HepG2 (cell line): Measurements from ENCODE around the gene MGMT. TPM values are rescaled to one million over a fixed set of nuclear protein-coding genes. Genes with fewer than 3 reads are reported as not detected.

Experiments
- ATAC-seq: fragments of 200-7000 bp; cut with Tn5 transposase; 3 replicates; pipeline ENCODE4 v1.9.1; 2020; ENCODE audit warnings: mild to moderate bottlenecking, moderate library complexity
- BruUV-seq: library from RNA; stranded (reverse); fragments of 400-500 nt; replicated peaks from 2 replicates; lab custom pipeline; 2021; lab: Mats Ljungman, UMichigan
- CTCF ChIA-PET: fragments of 300-600 bp; formaldehyde crosslinking; extraction: SDS; loops from one replicate; lab custom pipeline; 2021; ENCODE audit warnings: low total read pairs, inconsistent platforms, low intra/inter-chr PET ratio; lab: Yijun Ruan, JAX
- POLR2A ChIA-PET: fragments of 350-600 bp; sonication (Branson Sonifier 250); formaldehyde crosslinking; loops from one replicate; lab custom pipeline; 2020; ENCODE audit warnings: antibody characterized with exemption, inconsistent platforms; lab: Yijun Ruan, JAX
- DNase-seq: peaks from one replicate; pipeline ENCODE4 v3.0.0-alpha.2; 2015; ENCODE audit warnings: low spot score
- FAIRE-seq: peaks from 3 replicates; lab custom pipeline; 2011; peaks lifted over from hg19 to GRCh38; lab: Jason Lieb, UNC
- H2AFZ ChIP-seq: one replicate; pipeline ENCODE4 v1.6.1; 2011; ENCODE audit warnings: low read length, inconsistent platforms
- H3K27ac ChIP-seq: fragments of 300-600 bp; 3 replicates; pipeline ENCODE4 v1.8.0; 2011; ENCODE audit warnings: mixed run types, mild to moderate bottlenecking, mixed read lengths, low read length, inconsistent platforms; ENCODE audit not compliant: insufficient read depth; ENCODE audit errors: extremely low read length
- H3K27me3 ChIP-seq, 2 experiments: fragments of 200-600 bp in 1 of 2; 2 replicates in 1 of 2; 3 replicates in 1 of 2; pipeline versions ENCODE4 v1.6.0 to v1.8.0; 2011; ENCODE audit warnings: low read length in 2 of 2, mild to moderate bottlenecking in 2 of 2, moderate library complexity in 2 of 2, inconsistent platforms in 1 of 2; ENCODE audit not compliant: insufficient read depth in 2 of 2, control insufficient read depth in 1 of 2
- H3K36me3 ChIP-seq, 2 experiments: fragments of 200-600 bp in 1 of 2; replicated peaks in 1 of 2; 2 replicates in 1 of 2; 3 replicates in 1 of 2; pipeline versions ENCODE4 v1.5.1 to v1.8.0; 2011; ENCODE audit warnings: low read length in 2 of 2, inconsistent platforms in 1 of 2; ENCODE audit not compliant: insufficient read depth in 2 of 2, control insufficient read depth in 1 of 2
- H3K4me1 ChIP-seq: 2 replicates; pipeline ENCODE4 v1.5.1; 2012; ENCODE audit warnings: low read length, inconsistent platforms; ENCODE audit not compliant: insufficient read depth
- H3K4me2 ChIP-seq: 2 replicates; pipeline ENCODE4 v1.6.0; 2011; ENCODE audit warnings: low read depth, low read length, inconsistent platforms
- H3K4me3 ChIP-seq, 3 experiments: fragments of 200-600 bp in 1 of 3; sonication (generic), shearing (Covaris generic) in 1 of 3; replicated peaks in 1 of 3; 2 replicates each; pipeline ENCODE4 v1.5.1; 2011 to 2016; ENCODE audit warnings: low read length in 3 of 3, inconsistent platforms in 2 of 3, low read depth in 2 of 3, mild to moderate bottlenecking in 2 of 3, control low read depth in 1 of 3, mixed read lengths in 1 of 3; ENCODE audit not compliant: insufficient read depth in 1 of 3
- H3K79me2 ChIP-seq: one replicate; pipeline ENCODE4 v1.6.1; 2011; ENCODE audit warnings: low read length, inconsistent platforms; ENCODE audit not compliant: insufficient read depth
- H3K9ac ChIP-seq: 2 replicates; pipeline ENCODE4 v1.6.0; 2011; ENCODE audit warnings: mild to moderate bottlenecking, low read depth, low read length, inconsistent platforms; ENCODE audit not compliant: insufficient read depth
- H3K9me3 ChIP-seq: 2 replicates; pipeline ENCODE4 v1.5.1; 2012; ENCODE audit warnings: mild to moderate bottlenecking, low read length
- H4K20me1 ChIP-seq: 2 replicates; pipeline ENCODE4 v1.6.0; 2011; ENCODE audit warnings: inconsistent platforms, mild to moderate bottlenecking, low read length, moderate library complexity; ENCODE audit not compliant: insufficient read depth
- MTF2 ChIP-seq: sonication (generic); formaldehyde crosslinking; IDR thresholded peaks from 2 replicates; pipeline ENCODE4 v1.5.0; 2020; ENCODE audit warnings: missing genetic modification reagents, borderline replicate concordance
- ZNF207 ChIP-seq: fragments of 450-650 bp; IDR thresholded peaks from 2 replicates; pipeline ENCODE4 v1.6.1; 2016; ENCODE audit warnings: antibody characterized with exemption, borderline replicate concordance
- ZNF331 ChIP-seq: sonication (generic); formaldehyde crosslinking; IDR thresholded peaks from 2 replicates; pipeline ENCODE4 v1.4.0; 2020; ENCODE audit warnings: missing genetic modification reagents
- ZNF790 ChIP-seq: sonication (generic); formaldehyde crosslinking; IDR thresholded peaks from 2 replicates; pipeline ENCODE4 v1.8.0; 2022; ENCODE audit warnings: missing genetic modification reagents, mild to moderate bottlenecking, borderline replicate concordance
- WGBS: methylation state at CpG from one replicate; pipeline ENCODE4 v1.1.6; 2017; ENCODE audit warnings: low lambda C conversion rate; 5-methylcytosine and 5-hydroxymethylcytosine counted together
- in situ Hi-C: cut with HindIII; loops from 2 replicates; pipeline ENCODE4 v1.10.0; 2017; ENCODE audit warnings: low pct_unique_long_range_greater_than_20kb; ENCODE audit not compliant: extremely low pct_ligation_motif_present
- intact Hi-C: fragments of 100-400 bp; cut with micrococcal nuclease; formaldehyde crosslinking; loops from one replicate; pipeline ENCODE4 v1.10.0; 2022; ENCODE audit not compliant: unreplicated experiment
- polyA plus RNA-seq, 8 experiments: library from polyadenylated mRNA; depleted of rRNA in 3 of 8; stranded (reverse) in 7 of 8; unstranded in 1 of 8; fragments of >200 nt; fragmentation: Illumina TruSeq in 4 of 8; extraction: Trizol in 4 of 8; gene quantifications; 2 replicates each; pipeline versions ENCODE4 v1.2.1 to v1.2.3, GENCODE V29; 2011 to 2016; ENCODE audit warnings: low read depth in 4 of 8, missing spikeins in 1 of 8, mixed read lengths in 1 of 8; ENCODE audit not compliant: insufficient read depth in 1 of 8
- total RNA-seq, 5 experiments: library from RNA; depleted of rRNA; stranded (reverse); fragments of >200 nt; fragmentation: Illumina TruSeq; extraction: Trizol; gene quantifications; 2 replicates each; pipeline ENCODE4 v1.2.3, GENCODE V29; 2016; ENCODE audit warnings: low read depth in 1 of 5
- TF ChIP-seq, protein P1 (sequence below): sonication (generic); formaldehyde crosslinking; IDR thresholded peaks from 2 replicates; pipeline ENCODE4 v1.5.1; 2020; ENCODE audit warnings: mild to moderate bottlenecking, missing genetic modification reagents, moderate library complexity

MGMT gene
- total and polyA plus RNA-seq, 2 of the 13 experiments (the other 11 are each of a cell fraction or from before 2014, with no cell fraction given) = 12.0 to 19.5 TPM

DNA sequence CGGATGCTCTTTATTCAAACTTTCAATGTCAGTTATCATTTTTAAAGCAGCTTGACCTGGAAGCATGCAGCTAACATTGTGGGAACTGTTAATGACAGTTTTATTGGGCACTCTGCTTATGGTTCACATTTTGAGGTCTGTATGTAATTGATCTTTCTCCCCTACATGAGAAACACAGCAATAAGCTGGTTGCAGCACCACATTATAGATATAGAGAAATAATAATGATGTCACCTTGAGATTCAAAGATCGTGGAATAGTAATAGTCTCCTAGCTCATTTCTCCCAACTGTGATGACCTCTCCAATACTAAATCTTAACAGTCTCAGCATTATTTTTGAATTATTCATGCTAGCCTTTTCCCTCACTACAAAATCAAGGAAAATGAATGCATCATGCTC, 22.7 kb upstream of the MGMT start (continued):
- no peak for TF ChIP-seq MTF2

DNA sequence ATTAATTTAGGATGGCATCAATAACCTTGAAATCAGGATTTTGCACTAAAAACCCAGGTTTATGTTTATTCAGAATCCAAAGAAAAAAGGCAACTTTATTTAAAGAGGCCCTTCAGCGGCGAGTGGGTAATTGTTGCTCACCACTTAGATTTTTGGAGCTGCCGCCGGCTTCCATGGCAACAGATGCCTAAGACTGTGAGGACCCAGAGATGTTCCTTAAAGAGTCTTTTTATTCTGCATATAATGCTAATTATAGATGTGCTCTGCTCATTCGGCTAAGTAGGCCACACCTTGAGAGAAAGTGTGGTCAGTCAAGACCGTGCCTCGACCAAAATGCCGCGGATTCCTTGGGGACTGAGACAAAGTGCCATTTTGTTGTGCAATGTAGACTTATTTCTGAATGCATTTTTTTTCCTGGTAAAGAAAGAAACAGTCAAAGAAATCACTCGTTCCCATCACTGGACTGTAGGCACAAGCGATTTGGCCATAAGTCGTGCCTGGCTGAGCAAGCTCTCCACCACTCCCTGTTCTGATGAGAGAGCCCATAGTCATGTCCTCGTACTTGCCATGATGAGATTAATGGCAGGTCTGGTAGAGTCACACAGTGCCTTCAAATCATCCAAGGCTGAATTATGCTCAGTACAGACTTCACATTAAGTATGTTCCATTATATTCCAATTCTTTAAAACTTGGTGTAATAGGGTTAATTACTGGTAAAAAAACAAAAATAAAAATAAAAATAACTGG, 21.4 kb upstream of the MGMT start:
- ATAC-seq = no peak
- FAIRE-seq = no peak
- POLR2A ChIA-PET = no interaction called here
- Histone ChIP-seq H3K4me2 (no peak overlapping the region), H3K27me3 (peaks cover 0 to 3% of the 10 kb centered on the region in 2 experiments; a peak in 1 of 5 replicates), H3K79me2 (no peaks in the 10 kb centered on the region), H3K27ac (no peak overlapping the region), H3K9ac (no peak overlapping the region), H3K4me3 (no peak overlapping the region), H4K20me1 (no peaks in the 10 kb centered on the region), H3K9me3 (no peaks in the 10 kb centered on the region), H2AFZ (no peak overlapping the region), H3K4me1 (peaks cover 35% of the 10 kb centered on the region), H3K36me3 (no peaks in the 10 kb centered on the region)
- CTCF ChIA-PET = no interaction called here
- intact Hi-C loops (no loop called here), in situ Hi-C loops (no loop called here)
- 64% methylated on average over 12 of the region's 13 CpGs for WGBS
- DNase-seq = no peak
- no TSS peak for BruUV-seq
- no peak for TF ChIP-seq ZNF331 (CRISPR knock-in tag)
- TF ChIP-seq, protein P1, sequence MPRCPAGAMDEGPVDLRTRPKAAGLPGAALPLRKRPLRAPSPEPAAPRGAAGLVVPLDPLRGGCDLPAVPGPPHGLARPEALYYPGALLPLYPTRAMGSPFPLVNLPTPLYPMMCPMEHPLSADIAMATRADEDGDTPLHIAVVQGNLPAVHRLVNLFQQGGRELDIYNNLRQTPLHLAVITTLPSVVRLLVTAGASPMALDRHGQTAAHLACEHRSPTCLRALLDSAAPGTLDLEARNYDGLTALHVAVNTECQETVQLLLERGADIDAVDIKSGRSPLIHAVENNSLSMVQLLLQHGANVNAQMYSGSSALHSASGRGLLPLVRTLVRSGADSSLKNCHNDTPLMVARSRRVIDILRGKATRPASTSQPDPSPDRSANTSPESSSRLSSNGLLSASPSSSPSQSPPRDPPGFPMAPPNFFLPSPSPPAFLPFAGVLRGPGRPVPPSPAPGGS (CRISPR knock-in tag) = no peak
- TF ChIP-seq ZNF790 (CRISPR knock-in tag) = no peak
- no peak for TF ChIP-seq ZNF207
